Left hindlimb (tissue), 1 donor: ENCODE measurements around the gene SURF4.
"Not testable (repeated sequence)": the region's sequence is repeated elsewhere in the genome, so short reads cannot be mapped to it uniquely, and the experiment has no call there.

Experiments
- DNase-seq: peaks from one replicate; pipeline ENCODE4 v3.0.0-alpha.2; 2018

The SURF4 gene

DNA sequence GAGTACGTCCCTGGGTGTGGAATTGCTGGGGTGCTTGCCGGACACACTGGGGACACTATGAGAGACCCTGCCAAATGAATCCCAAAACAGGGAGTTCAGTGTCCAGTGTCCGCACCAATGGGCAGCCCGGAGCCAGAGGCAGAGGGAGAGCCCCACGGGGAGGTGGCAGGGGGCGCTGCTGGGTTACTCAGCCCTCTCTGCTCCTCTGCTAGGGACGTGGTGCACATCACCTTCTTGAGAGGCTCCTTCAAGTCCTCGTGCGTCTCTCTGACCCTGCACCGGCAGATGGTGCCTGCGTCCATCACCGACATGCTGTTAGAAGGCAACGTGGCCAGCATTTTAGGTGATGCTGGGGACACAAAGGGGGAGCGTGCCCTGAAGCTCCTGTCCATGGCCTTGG is 21.1 kb upstream of the SURF4 start:
- no peak for DNase-seq

DNA sequence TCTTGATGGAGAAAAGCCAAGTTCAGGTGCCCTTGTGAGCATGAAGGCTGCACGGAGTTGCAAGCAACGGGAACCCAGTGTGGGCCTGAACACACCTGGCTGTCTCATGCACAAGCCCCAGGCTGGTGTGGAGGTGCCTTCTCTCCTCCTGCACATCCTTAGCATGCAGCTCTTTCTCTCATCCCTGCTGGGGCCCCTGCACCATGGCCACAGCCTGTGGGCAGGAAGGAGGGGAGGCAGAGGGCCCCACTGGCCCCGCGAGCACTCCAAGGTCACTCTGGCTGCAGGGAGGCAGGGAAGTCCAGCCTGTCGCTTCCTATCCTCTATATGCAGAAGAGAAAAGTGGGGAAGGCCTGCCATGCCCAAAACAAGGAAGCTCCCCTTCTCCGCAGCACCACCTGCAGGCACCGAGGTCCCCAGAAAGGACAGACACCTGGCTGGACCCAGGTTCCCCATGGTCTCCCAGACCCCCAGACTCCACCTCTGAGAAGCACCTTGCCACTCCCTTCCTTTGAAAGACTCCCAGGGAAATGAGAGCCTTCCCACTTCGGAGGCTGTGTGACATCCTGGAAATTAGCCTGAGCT is 18.9 kb upstream of the SURF4 start:
- DNase-seq, result no peak

DNA sequence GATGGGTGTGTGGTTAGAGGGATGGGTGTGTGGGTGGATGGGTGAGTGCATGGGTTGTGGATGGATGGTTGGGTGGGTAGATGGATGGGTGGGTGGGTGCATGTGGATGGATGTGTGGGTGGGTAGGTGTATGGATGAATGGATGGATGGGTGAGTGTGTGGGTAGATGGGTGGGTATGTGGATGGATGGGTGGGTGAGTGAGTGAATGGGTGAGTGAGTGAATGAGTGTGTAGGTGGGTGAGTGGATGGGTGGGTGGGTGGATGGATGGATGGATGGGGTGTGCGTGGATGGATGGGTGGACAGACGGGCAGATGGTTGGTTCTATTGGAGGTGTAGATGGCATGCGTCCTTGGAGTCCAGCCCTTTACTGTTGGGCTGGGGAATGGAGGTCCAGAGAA is 17.5 kb upstream of the SURF4 start:
- no peak for DNase-seq

DNA sequence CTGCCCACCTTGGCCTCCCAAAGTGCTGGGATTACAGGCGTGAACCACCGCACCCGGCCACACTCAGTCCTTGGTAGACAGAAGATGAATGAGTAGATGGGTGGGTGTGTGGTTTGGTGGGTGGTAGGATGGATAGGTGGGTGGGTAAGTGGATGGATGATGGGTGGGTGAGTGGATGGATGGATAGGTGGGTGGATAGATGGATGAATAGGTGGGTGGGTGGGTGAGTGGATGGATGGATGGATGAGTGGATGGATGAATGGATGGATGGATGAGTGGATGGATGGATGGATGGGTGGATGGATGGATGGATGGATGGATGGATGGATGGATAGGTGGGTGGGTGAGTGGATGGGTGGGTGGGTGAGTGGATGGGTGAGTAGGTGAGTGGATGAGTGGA is 16.4 kb upstream of the SURF4 start:
- DNase-seq, result not testable (repeated sequence)

DNA sequence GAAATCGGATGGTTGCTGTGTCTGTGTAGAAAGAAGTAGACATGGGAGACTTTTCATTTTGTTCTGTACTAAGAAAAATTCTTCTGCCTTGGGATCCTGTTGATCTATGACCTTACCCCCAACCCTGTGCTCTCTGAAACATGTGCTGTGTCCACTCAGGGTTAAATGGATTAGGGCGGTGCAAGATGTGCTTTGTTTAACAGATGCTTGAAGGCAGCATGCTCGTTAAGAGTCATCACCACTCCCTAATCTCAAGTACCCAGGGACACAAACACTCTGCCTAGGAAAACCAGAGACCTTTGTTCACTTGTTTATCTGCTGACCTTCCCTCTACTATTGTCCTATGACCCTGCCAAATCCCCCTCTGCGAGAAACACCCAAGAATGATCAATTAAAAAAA is 15.6 kb upstream of the SURF4 start:
- not testable (repeated sequence) for DNase-seq

DNA sequence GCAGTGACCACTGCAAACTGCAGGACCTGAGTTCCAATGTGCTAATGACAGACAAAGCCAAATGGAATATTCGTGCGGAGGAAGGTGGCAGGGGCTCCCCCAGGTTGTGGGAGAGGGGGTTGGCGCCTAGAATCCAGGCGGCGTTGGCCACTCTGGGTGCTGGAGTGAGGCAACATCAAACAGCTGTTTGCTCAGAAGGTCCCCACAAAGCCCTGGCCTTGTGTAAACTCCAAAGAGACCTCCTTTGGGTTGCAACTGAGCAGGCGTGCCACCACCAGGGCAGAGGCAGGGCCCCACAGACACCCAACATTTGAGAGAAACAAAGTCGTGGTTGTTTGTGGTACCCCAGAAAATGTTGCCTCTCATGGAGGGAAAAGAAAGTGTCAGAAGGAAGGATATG is 14.9 kb upstream of the SURF4 start:
- DNase-seq, result no peak

DNA sequence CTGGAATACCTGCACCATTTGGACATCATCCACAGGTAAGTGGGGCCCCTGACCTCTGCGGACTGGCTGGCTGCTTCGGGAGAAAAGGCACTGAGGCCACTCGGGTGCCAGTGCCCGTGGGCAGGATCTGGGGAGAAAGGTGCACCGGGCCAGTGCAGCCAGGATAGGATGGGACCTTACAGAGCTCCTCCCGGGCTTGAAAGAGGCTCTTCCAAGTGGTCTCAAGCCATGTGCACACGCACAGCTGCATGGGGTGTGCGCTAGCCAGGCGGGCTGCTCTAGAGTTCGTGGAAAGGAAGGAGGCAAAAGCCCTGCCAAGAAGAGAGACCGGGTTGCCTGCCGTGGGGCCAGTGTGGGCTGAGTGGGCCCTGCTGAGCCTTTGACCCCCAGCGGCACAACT is 13.7 kb upstream of the SURF4 start:
- no peak for DNase-seq

DNA sequence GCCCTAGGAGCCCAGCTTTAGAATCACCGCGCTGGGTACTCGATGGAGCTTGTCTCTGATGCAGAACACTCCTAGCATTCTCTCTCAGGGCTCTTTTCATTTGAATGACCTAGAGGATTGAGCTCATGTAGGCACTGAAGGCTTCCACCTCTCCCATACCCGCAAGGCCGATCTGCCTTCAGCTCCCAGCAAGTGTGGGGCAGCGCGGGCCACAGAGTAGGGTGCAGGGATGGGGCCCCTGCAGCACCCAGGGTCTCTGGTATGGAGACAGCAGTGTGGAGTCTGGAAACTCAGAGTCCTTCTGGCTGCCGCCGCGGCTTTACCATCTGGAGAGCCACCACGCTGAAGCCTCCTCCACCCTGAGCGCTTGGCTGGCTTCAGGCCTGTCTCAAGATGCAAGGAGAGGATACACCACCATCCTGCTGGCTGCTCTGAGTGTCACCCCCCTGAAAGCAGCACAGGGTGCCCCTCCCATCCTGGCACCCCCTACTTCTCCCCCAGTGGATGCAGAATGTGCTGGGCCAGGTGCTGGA is 13.2 kb upstream of the SURF4 start:
- no peak for DNase-seq

DNA sequence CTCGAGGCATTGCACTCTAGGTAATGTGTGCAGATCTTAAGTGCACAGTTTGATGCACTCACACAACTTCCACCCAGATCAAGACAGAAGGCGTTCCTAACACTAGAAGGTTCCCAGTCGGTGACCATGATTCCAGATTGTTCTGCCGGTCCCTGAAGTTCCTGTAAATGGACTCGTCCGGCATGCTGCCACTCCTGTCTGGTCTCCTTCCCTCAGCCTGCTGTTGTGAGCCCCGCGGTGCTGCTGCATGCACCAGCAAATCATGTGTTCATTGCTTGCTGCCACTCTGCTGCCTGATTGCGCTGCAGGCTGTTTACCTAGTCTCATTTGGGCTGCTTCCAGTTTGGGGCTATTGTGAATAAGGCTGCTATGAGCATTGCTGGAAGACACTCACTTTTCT is 11.8 kb upstream of the SURF4 start:
- no peak for DNase-seq

DNA sequence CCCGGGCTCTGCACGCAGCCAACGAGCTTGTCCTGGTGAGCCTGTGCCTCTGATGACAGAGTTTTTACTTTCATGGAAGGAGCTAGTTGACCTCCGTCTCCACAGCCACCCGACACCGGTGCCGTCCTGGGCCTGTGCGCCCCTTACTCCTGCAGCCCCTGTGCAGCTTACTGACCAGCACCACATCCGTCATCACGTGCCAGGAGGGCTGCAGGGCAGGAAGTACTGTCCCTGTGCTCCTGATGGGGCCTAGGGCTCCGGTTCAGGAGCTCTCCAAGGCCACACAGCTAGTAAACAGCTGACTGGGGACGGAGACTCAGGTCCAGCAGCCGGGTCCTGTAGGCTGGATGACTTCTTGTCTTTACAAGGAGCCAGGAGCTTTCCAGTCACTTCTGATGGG is 10.5 kb upstream of the SURF4 start:
- no peak for DNase-seq

DNA sequence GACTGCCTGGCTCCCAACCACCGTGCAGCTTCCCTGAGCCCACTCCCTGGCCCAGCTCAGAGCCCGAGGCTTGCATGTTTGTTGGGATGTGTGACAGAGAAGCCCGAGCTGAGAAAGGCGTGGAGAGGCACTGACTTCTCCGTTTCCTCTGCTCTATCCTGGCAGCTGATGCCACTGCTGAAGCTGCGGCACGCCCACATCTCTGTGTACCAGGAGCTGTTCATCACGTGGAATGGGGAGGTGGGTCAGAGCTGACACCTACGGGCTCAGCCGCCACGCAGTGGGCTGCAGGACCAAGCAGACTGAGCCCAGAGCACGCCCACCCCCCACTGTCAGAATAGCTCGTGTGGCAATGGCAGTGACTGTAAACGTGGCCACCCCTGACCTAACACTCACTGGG is 9.6 kb upstream of the SURF4 start:
- no peak for DNase-seq

DNA sequence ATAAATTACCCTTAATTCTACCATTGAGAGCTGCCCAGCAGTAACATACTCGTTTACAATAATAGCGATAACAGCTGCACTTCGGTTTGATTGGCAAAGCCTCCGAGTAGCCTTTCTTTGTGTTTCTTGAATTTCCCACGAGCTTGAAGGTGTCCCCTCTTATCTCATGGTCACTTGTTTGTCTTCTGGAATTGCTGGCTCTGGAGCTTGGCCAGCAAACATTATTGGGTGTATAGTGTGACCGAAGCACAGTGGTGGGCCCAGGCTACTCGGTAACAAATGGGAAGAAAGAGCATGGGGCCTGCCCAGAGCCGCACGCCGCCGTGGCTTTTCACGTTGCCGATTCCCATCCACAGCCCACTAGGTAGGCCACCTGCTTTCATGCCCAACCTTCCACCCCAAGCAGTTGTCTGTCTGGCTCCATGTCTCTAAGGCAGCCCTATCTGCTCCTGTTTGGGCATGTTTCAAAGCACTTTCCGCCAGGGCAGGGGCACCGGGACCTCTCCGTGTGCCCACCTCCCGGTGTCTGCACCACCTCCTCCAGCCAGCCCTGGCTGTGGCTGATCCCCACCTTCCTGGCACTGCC is 9.0 kb upstream of the SURF4 start:
- DNase-seq, result no peak

DNA sequence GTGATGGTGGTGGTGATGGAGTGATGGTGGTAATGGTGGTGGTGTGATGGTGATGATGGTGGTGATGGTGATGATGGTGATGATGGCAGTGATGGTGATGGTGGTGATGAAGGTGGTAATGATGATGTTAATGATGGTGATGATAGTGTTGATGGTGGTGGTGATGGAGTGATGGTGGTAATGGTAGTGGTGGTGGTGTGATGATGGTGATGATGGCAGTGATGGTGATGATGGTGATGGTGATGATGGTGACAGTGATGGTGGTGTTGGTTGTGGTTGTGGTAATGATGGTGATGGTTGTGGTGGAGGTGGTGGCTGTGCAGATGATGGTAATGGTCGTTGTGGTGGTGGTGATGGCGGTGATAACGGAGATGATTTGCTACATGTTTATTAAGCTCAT is 7.6 kb upstream of the SURF4 start:
- DNase-seq, result no peak

DNA sequence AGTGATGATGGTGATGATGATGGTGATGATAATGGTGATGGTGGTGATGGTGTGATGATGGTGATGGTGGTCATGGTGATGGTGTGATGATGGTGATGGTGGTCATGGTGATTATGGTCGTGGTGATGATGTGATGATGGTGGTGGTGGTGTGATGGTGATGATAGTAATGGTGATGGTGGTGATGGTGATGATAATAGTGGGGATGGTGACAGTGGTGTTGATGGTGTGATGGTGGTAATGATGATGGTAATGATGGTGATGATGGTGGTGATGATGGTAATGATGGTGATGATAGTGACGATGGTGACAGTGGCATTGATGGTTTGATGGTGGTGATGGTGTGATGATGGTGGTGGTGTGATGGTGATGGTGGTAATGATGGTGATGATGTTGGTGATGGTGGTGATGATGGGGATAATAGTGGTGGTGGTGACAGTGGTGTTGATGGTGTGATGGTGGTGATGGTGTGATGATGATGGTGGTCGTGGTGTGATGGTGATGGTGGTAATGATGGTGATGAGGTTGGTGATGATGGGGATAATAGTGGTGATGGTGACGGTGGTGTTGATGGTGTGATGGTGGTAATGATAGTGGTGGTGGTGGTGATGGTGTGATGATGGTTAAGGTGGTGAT is 6.8 kb upstream of the SURF4 start:
- DNase-seq, result no peak

DNA sequence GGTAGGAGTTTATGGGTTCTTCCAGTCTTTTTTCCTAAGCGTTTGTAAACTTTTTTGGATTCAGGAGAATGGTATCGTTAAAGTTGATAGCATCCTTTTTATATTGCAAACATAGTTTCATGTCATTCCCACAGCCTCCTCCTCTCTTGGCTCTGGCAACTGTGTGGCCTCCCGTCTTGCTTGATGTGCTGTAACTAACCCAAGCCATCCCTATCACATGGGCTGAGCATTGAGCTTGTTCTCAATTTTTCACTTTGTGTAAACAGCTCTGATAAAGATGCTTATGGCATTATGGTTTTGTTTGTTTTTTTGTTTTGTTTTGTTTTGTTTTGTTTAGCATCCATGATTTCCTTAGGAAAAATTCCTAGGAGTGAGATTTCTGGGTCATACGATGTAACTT is 4.9 kb upstream of the SURF4 start:
- no peak for DNase-seq

DNA sequence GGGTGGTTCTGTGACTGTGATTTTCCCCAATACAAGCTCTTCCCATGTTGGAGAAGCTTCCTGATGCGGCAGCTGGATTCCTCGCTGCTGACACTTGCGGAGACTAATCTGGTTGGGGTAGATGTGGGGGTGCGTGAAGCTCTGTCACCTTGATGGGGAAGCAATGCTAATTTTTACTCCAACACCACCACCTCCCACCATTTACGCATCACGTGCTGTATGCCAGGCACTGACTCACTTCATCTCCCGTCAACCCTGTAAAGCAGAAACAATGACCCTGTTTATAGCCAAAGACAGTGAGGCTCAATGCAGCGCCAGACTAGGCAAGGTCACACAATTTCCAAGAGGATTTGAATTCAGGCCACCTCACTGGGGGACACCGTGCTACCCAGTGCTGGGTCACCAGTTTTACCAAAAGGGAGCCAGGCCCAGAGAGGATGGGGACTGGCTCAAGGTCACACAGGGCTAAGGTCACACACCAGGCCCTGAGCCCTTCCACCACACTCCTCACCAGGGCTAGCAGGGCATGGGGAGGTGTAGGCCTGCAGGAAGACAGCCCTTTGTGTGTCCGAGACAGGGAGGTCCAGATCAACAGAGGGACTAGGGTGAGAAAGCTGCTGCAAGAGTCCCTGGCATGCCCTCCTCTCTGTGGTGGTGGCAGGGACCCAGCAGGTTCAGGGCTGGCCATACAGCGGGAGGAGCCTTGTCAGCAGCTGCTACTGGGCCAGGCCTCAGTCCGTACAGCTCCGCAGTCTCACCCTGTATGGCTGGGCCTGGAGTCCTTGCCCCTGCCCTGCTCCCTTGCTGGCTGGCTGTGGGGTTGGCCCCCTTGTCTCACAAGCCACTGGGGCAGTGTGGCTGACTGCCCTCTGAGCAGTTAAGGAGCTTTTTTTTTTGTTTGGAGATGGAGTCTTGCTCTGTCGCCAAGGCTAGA is 3.6 kb upstream of the SURF4 start:
- DNase-seq, result no peak

DNA sequence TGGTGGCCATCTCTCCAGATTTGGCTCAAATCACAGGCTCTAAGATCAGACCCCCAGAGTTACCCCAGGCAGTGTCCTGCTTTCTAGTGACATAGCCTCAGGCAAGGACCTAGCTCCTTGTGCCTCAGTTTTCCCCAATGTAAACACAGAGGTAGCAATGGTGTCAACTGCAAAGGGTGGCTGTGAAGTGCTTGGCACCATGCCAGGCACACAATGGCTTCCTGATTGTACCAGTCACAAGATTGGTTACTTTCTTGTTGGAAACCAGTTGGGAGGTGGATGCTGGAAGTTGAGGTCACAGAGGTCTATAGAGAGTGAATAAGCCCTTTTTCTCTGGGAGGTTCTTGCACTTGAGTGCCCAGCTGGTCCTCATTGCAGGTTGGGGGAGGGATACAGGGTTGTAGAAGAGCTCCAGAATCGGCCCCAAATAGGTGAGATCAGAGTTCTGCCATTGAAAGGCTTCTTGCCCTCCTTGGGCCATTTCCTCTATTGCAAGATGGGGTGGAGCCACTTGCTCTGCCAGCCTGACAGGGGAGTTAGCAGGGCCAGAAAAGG is 2.6 kb upstream of the SURF4 start:
- no peak for DNase-seq

DNA sequence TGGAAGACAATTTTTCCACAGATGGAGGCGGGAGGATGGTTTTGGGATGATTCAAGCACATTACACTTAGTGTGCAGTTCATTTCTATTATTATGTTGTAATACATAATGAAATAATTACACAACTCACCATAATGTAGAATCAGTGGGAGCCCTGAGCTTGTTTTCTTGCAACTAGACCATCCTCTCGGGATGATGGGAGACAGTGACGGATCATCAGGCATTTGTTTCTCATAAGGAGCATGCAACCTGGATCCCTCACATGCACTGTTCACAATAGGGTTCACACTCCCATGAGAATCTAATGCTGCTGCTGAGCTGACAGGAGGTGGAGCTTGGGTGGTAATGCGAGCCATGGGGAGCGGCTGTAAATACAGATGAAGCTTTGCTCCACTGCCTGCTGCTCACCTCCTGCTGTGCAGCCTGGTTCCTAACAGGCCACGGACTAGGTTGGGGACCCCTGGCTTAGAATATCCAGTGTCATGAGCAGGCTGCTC is 1.9 kb upstream of the SURF4 start:
- DNase-seq, result no peak

DNA sequence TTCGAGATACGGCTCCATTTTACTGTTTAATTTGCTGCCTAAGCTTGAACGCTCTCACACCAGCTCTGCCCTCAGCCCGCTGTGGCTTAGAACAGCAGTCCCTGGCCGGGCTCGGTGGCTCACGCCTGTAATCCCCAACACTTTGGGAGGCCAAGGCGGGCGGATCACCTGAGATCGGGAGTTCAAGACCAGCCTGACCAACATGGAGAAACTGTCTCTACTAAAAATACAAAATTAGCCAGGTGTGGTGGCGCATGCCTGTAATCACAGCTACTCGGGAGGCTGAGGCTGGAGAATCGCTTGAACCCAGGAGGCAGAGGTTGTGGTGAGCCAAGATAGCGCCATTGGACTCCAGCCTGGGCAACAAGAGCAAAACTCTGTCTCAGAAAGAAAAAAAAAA is 1.4 kb upstream of the SURF4 start:
- not testable (repeated sequence) for DNase-seq

DNA sequence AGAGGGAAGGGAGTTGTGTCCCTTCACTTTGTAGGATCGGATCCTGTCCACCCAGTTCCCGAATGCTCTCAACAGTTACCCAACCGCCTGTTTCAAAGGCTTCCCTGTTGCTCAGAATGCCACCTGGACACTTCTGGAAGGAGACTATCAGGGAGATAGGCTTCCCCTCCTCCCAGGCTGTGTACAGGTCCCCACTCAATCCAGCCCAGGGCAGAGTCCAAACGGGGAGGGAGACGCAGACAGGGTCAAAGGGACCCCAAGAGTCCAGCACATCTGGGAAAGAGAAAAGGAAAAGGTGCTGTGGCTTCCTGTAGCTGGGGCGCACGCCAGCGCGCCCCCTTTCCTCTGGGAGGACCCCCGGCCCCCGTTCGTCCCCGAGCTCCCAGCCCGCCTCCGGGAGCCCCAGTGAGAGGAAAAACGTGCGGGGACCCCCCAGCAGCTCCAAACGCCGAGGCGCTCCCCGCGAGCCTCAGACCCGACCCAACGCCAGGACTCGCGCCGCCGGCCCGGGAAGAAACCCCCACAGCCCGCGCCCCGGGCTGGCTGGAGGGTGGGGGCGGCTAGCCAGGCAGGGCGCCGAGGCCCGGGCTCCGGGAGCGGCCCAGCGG is 640 bp downstream of the SURF4 start:
- DNase-seq, result no peak

DNA sequence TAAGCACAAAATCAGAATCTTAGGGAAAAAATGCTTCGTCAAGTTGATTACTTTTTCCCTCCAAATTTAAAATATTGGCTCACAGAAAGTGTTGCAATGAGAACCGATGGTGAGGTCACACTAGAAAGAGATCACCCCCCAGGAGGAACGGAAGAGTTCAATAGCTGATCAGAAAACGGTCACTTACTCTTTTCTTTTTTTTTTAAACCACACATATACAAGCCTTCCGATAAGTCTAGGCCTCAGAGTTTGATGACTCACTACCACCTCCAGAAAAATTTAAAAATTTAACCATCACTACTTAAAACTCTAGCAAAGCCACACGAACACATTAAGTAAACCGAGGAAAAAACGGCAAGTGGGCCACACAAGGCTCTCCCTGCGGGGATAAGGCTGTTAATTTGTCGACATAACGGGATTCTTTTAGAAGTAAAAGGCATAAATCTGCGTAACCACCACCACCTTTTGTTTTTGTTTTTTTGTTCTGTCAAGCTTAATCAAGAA is 1.2 kb downstream of the SURF4 start:
- DNase-seq, result no peak

DNA sequence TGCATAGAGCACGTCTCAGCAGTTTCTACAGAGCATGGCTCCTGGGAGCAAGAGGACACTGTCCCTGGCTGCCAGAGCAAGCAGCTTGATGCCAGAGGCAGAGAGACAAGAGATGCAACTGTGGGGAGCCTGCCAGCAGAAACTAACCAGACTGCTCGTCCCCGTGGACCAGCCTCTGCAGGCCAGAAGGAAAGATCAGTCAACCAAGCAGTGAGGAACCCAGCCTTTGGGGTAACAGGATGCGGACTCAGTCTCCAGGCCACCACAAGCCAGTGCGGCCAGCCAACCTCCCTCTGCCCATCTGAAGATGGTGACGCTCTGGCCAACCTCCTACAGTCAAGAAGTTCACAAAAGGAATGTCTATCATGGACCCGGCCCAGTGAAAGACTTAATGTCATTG is 3.7 kb downstream of the SURF4 start:
- DNase-seq, result no peak
